Left kidney (tissue), 2 donors: ENCODE measurements around the gene GPC5. TPM values are rescaled to one million over a fixed set of nuclear protein-coding genes. Genes with fewer than 3 reads are reported as not detected.
"Not testable (repeated sequence)": the region's sequence is repeated elsewhere in the genome, so short reads cannot be mapped to it uniquely, and the experiment has no call there.

Experiments
- DNase-seq: peaks from one replicate; pipeline ENCODE4 v3.0.0-alpha.2; 2013
- polyA plus RNA-seq: library from polyadenylated mRNA; unstranded; fragments of 120-200 nt; gene quantifications from one replicate; pipeline ENCODE4 v1.2.1, GENCODE V29; 2013; ENCODE audit not compliant: insufficient read length

Gene GPC5
- polyA plus RNA-seq, 1 donor = 5.1 TPM

GRCh38 chr13:92657565-92657964 is 1259.1 kb downstream of the GPC5 start:
- DNase-seq = no peak

- no peak for DNase-seq
Measured at GRCh38 chr13:92658293-92658692, 1259.9 kb downstream of the GPC5 start.

DNA sequence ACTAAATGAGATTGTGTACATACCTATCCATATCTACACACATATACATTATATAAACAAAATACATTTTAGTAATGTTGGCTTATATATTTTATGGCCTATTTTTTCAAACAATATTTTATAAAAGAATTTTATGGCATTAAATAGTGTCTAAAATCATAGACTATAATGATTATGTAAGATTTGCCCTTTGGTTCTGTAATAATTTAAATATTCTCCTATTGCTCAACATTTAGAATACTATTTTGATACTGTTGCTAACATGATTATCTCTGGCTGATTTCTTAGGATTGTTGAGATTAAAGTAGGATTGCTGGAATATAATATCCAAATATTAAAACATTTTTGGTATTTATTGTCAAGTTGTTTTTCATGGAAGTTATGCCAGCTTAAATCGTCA is 1263.0 kb downstream of the GPC5 start:
- DNase-seq = no peak

- no peak for DNase-seq
Measured at GRCh38 chr13:92668157-92668556, 1269.7 kb downstream of the GPC5 start.

DNA sequence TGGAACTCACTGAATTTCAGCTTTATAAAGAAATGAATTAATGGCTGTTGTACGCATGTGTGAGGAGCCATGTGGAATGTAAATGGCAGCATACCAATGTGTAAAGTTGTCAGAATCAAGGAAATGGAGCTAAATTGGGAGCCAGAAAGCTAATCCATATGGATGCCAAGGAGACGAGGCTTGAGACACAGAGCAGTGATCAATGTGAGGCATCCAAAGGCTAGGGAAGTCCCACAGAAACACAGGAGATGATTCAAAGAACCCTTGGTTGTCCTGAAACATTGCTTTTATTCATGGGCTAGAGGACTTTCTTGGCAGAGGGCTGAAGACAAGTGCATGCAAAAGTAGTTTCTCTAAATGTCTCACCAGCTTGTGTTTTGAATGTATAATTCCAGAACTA is 1271.7 kb downstream of the GPC5 start:
- no peak for DNase-seq

DNA sequence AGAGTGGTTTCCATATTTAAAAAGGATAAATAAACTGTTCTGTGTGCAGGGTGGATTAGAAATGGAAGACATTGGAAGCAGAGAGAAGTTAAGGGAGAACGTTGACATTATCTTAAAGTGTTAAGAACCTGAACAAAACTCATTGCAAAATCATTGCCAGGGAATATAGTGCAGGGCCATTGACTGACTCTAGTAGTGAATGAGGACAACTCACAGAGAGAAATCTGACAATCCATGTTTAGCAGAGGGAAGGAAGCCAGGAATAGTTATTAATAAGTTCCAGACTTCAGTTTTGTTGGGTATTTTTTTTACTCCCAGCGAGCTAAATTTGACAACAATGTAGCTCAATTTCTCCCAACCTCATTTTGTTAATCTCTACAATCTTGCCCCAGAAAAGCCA is 1273.4 kb downstream of the GPC5 start:
- DNase-seq = no peak

DNA sequence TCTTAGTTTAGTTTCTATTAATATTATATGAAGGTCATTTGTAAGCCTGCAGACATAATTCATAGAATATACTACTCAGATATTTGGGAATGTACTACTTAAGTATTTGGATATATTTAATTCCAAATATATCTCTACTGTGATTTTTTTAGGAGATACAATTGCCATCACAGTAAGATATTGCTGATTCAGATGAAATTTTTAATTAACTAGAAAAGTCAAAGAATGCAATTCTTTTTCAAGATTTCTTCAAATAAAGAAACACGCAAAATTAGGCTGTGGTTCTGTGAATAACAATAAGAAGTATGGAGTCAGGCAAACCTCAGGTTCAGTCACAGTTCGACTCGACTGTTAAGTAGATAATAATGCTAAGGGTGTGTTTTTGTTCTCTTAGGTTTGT is 1277.8 kb downstream of the GPC5 start:
- no peak for DNase-seq

DNA sequence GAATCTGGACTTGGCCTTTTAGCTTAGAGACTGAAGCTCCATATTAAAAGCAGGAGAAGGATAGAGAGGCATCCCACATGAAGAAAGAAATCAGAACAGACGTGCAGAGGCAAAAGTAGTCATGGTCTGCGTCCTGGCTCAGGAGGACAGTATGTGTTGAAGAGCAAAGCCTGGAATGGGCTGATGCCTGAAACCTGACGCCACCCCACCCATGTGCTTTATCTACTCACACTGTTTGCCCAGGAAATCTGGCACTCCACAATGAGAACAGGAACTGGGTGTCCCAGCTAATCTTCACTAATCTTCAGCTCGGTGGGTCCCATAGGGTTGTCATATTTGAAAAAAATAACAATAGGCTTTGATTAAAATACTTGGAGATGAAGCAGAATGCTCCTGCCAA is 1279.2 kb downstream of the GPC5 start:
- no peak for DNase-seq

DNA sequence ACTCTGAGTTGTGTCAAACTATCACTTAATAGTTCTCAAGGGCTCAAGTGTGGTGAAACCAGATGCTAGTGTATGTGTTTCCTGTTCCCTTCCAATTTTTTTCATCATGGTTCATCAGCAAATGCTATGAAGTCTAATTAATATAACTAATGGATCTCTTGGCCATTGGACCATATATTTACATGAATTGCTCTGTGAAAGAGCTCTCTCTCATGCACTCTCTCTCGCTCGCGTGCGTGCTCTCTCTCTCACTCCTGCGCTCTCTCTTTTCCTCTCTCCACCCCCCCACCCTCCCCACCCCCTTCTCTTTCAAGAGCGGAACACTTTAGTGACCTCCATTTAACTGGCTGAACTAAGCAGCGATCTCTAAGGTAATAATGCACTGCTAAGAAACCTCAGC is 1281.2 kb downstream of the GPC5 start:
- DNase-seq = no peak

DNA sequence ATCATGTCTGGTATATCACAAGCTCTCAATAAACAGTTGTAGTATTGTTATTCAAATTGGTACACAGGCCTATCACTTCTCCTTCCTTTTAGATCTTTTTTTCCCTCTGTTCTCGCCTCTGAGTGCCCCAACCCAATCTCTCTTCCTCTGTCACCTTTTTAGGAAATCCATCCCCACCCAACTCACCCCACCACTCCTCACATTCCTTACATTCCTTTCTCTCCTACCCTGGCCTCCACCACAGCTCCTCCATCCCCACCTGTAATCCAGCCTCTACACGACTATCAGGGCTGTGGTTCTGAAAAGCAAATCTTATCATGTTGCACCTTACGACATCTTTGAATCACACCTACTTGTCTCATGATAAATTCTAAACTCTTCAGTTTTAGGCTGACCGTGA is 1282.8 kb downstream of the GPC5 start:
- no peak for DNase-seq

DNA sequence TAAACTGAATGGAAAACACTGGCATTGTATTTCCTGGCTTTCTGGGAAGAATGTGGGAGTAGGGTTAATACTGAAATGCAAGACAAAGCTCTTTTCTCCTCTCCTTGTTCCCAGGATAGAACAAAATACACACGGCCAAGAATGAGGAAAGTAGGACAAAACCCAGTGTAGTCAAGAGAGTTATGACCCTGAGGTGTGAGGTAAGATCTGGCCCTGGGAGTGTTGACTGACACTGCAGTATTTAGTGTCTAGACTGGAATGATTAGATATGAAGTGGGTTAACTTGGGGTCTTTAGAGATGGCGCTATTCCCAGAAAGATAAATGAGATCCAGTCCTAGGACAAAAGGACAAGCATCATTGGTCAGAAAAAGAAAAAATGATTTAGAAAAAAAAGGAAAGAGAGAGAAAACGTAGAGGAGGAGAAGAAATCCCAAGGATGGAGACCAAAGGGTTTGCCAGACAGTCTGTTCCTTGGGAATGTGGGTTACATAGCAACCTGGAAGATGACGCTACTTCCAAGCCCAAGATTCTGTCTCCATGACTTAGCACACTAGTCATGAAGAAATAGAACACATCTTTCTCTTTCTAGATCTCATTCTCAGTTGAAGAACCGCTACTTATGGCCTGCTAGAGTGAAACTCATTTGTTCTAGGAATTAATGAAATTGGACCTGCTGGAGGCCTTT is 1284.6 kb downstream of the GPC5 start:
- no peak for DNase-seq

DNA sequence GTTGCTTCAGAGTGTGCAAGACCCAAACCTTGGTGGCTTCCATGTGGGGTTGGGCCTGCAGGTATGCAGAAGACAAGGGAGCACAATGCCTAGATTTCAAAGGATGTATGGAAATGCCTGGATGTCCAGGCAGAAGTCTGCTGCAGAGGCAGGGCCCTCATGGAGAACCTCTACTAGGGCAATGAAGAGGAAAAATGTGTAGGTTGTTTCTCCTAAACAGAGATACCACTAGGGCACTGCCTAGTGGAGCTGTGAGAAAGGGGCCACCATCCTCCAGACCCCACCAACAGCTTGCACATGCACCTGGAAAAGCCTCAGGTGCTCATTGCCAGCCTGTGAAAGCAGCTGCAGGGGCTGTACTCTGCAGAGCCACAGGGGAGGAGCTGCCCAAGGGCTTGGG is 1295.6 kb downstream of the GPC5 start:
- no peak for DNase-seq

DNA sequence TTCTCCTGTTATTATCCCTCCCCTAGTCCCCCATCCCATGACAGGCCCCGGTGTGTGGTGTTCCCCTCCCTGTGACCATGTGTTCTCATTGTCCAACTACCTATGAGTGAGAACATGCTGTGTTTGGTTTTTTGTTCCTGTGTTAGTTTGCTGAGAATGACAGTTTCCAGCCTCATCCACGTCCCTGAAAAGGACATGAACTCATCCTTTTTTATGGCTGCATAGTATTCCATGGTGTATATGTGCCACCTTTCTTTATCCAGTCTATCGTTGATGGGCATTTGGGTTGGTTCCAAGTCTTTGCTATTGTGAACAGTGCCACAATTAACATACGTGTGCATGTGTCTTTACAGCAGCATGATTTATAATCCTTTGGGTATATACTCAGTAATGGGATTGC is 1297.4 kb downstream of the GPC5 start:
- not testable (repeated sequence) for DNase-seq

DNA sequence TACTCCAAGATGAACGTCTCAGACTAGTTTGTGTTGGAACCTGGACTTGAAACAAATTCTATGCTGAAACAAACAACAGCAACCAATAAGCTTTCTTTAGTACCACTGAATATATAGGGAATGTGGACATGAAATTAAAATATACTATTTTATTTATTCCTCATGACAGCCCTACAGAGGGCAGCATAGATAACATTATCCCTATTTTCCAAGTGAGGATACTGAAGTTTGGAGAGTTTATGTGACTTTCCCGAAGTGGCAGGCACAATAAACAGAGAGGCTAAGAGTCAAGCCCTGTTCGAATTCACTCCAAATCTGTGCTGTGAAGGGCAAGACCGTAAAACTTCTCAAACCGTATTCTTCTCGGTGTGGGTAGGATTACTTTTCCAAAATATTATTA is 1318.3 kb downstream of the GPC5 start:
- DNase-seq = no peak

DNA sequence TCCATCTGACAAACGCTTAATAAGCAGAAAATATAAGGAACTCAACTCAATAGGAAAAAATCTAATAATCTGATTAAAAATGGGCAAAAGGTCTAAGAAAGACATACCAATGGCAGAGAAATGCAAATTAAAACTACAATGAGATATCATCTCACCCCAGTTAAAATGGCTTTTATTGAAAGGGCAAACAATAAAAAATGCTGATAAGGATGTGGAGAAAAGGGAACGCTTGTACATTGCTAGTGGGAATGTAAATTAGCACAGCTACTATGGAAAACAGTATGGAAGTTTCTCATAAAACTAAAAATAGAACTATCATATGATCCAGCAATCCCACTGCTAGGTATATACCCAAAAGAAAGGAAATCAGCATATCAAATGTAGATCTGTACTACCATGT is 1319.4 kb downstream of the GPC5 start:
- DNase-seq = no peak

- DNase-seq = no peak
Measured at GRCh38 chr13:92719868-92720267, 1321.4 kb downstream of the GPC5 start.

DNA sequence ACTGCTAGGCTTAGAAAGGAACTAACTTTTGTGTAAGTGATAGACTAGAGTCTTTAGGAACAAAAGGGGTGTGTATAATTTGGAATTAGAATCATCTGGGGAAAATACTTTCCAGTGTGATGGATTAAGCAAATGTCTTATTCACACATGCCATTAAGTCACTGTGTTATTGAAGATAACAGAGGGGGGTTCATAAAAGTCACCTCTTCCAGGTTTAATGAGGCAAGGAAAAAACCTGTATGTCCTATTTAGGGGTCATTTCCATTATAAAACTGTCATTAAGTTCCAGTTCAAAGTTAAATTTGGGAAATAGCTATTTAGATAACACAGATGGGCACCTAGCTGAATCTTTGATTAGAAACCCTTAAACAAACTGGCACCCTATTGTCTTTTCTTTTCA is 1323.2 kb downstream of the GPC5 start:
- no peak for DNase-seq

- no peak for DNase-seq
Measured at GRCh38 chr13:92727118-92727517, 1328.7 kb downstream of the GPC5 start.

DNA sequence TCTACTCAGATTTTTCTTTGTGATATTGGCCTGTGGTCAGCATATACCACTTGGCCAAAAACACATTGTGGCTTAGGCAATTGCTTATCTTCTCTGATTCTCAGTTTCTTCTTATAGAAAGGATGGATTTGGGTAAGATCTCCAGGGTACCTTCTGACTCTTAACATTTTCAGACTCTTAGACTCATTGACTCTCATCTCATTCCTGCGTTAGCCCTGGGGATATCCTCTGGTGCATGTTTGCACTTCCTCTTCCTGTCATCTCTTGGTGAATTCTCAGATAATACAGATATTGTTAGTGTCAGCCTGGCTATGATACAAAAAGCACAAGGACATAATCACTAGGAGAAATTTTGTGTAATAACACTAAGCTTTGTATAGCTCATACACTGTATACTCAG is 1335.6 kb downstream of the GPC5 start:
- no peak for DNase-seq

GRCh38 chr13:92734545-92734944 is 1336.1 kb downstream of the GPC5 start:
- no peak for DNase-seq

GRCh38 chr13:92735909-92736308 is 1337.5 kb downstream of the GPC5 start:
- no peak for DNase-seq

- DNase-seq = no peak
Measured at GRCh38 chr13:92739306-92739818, 1340.9 kb downstream of the GPC5 start.

DNA sequence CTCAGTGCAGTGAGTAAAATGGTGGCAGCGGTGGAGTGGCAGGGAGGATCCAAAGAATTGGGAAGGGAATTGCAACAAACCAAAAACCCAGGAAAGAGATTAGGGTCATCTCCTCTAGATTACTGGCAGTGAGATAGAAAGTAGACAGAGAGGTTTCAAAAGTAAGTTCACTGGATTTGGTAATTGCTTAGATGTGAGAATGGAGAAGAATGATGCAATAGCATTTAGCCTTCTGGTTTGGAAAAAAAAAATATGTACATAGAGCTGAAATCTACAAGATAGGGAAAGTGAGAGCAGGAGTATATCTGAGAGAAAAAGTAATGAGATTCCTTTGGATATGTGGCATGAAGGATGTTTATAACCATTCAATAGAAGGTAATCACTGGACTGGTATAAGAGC is 1345.6 kb downstream of the GPC5 start:
- DNase-seq = no peak

DNA sequence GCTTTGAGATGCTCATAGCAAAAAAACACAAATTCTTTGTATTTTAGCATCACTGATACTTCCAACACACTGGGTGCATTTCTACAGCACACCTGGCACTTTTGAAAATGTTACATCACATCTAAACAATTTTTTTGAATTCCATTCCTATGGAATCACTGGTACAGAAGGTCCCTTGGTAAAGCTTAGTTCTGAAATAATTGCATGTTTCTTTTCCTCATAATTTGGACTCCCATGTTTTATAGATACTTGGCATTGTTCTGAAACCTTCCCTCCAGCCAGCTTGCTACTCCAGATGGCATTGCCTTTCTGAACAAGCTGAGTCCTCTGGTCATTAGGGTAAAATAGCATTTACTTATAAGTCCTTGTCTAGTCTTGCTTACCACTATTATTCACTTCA is 1346.8 kb downstream of the GPC5 start:
- DNase-seq = no peak

- not testable (repeated sequence) for DNase-seq
Measured at GRCh38 chr13:92752705-92753104, 1354.3 kb downstream of the GPC5 start.
